HepG2 (cell line): Measurements from ENCODE around the gene ARGLU1. TPM values are rescaled to one million over a fixed set of nuclear protein-coding genes. Genes with fewer than 3 reads are reported as not detected.

Experiments
- ATAC-seq: fragments of 200-7000 bp; cut with Tn5 transposase; 3 replicates; pipeline ENCODE4 v1.9.1; 2020; ENCODE audit warnings: mild to moderate bottlenecking, moderate library complexity
- BruUV-seq: library from RNA; stranded (reverse); fragments of 400-500 nt; replicated peaks from 2 replicates; lab custom pipeline; 2021; lab: Mats Ljungman, UMichigan
- CTCF ChIA-PET: fragments of 300-600 bp; formaldehyde crosslinking; extraction: SDS; loops from one replicate; lab custom pipeline; 2021; ENCODE audit warnings: low total read pairs, inconsistent platforms, low intra/inter-chr PET ratio; lab: Yijun Ruan, JAX
- POLR2A ChIA-PET: fragments of 350-600 bp; sonication (Branson Sonifier 250); formaldehyde crosslinking; loops from one replicate; lab custom pipeline; 2020; ENCODE audit warnings: antibody characterized with exemption, inconsistent platforms; lab: Yijun Ruan, JAX
- DNase-seq: peaks from one replicate; pipeline ENCODE4 v3.0.0-alpha.2; 2015; ENCODE audit warnings: low spot score
- FAIRE-seq: peaks from 3 replicates; lab custom pipeline; 2011; peaks lifted over from hg19 to GRCh38; lab: Jason Lieb, UNC
- H2AFZ ChIP-seq: one replicate; pipeline ENCODE4 v1.6.1; 2011; ENCODE audit warnings: low read length, inconsistent platforms
- H3K27ac ChIP-seq: fragments of 300-600 bp; 3 replicates; pipeline ENCODE4 v1.8.0; 2011; ENCODE audit warnings: mixed run types, mild to moderate bottlenecking, mixed read lengths, low read length, inconsistent platforms; ENCODE audit not compliant: insufficient read depth; ENCODE audit errors: extremely low read length
- H3K27me3 ChIP-seq, 2 experiments: fragments of 200-600 bp in 1 of 2; 2 replicates in 1 of 2; 3 replicates in 1 of 2; pipeline versions ENCODE4 v1.6.0 to v1.8.0; 2011; ENCODE audit warnings: low read length in 2 of 2, mild to moderate bottlenecking in 2 of 2, moderate library complexity in 2 of 2, inconsistent platforms in 1 of 2; ENCODE audit not compliant: insufficient read depth in 2 of 2, control insufficient read depth in 1 of 2
- H3K36me3 ChIP-seq, 2 experiments: fragments of 200-600 bp in 1 of 2; replicated peaks in 1 of 2; 2 replicates in 1 of 2; 3 replicates in 1 of 2; pipeline versions ENCODE4 v1.5.1 to v1.8.0; 2011; ENCODE audit warnings: low read length in 2 of 2, inconsistent platforms in 1 of 2; ENCODE audit not compliant: insufficient read depth in 2 of 2, control insufficient read depth in 1 of 2
- H3K4me1 ChIP-seq: 2 replicates; pipeline ENCODE4 v1.5.1; 2012; ENCODE audit warnings: low read length, inconsistent platforms; ENCODE audit not compliant: insufficient read depth
- H3K4me2 ChIP-seq: 2 replicates; pipeline ENCODE4 v1.6.0; 2011; ENCODE audit warnings: low read depth, low read length, inconsistent platforms
- H3K4me3 ChIP-seq, 3 experiments: fragments of 200-600 bp in 1 of 3; sonication (generic), shearing (Covaris generic) in 1 of 3; replicated peaks in 1 of 3; 2 replicates each; pipeline ENCODE4 v1.5.1; 2011 to 2016; ENCODE audit warnings: low read length in 3 of 3, inconsistent platforms in 2 of 3, low read depth in 2 of 3, mild to moderate bottlenecking in 2 of 3, control low read depth in 1 of 3, mixed read lengths in 1 of 3; ENCODE audit not compliant: insufficient read depth in 1 of 3
- H3K79me2 ChIP-seq: one replicate; pipeline ENCODE4 v1.6.1; 2011; ENCODE audit warnings: low read length, inconsistent platforms; ENCODE audit not compliant: insufficient read depth
- H3K9ac ChIP-seq: 2 replicates; pipeline ENCODE4 v1.6.0; 2011; ENCODE audit warnings: mild to moderate bottlenecking, low read depth, low read length, inconsistent platforms; ENCODE audit not compliant: insufficient read depth
- H3K9me3 ChIP-seq: 2 replicates; pipeline ENCODE4 v1.5.1; 2012; ENCODE audit warnings: mild to moderate bottlenecking, low read length
- H4K20me1 ChIP-seq: 2 replicates; pipeline ENCODE4 v1.6.0; 2011; ENCODE audit warnings: inconsistent platforms, mild to moderate bottlenecking, low read length, moderate library complexity; ENCODE audit not compliant: insufficient read depth
- STAG1 ChIP-seq: sonication (generic); formaldehyde crosslinking; IDR thresholded peaks from 2 replicates; pipeline ENCODE4 v1.4.0; 2020; ENCODE audit warnings: missing genetic modification reagents
- ZBTB7A ChIP-seq: sonication (generic); formaldehyde crosslinking; IDR thresholded peaks from 2 replicates; pipeline ENCODE4 v1.8.0; 2022; ENCODE audit warnings: mild to moderate bottlenecking, missing genetic modification reagents
- ZNF546 ChIP-seq: sonication (generic); formaldehyde crosslinking; conservative IDR thresholded peaks from 2 replicates; pipeline ENCODE4 v1.8.1; 2023; ENCODE audit warnings: mild to moderate bottlenecking, missing genetic modification reagents
- whole genome bisulfite sequencing: methylation state at CpG from one replicate; pipeline ENCODE4 v1.1.6; 2017; ENCODE audit warnings: low lambda C conversion rate; 5-methylcytosine and 5-hydroxymethylcytosine counted together
- in situ Hi-C: cut with HindIII; loops from 2 replicates; pipeline ENCODE4 v1.10.0; 2017; ENCODE audit warnings: low pct_unique_long_range_greater_than_20kb; ENCODE audit not compliant: extremely low pct_ligation_motif_present
- intact Hi-C: fragments of 100-400 bp; cut with micrococcal nuclease; formaldehyde crosslinking; loops from one replicate; pipeline ENCODE4 v1.10.0; 2022; ENCODE audit not compliant: unreplicated experiment
- polyA plus RNA-seq, 8 experiments: library from polyadenylated mRNA; depleted of rRNA in 3 of 8; stranded (reverse) in 7 of 8; unstranded in 1 of 8; fragments of >200 nt; fragmentation: Illumina TruSeq in 4 of 8; extraction: Trizol in 4 of 8; gene quantifications; 2 replicates each; pipeline versions ENCODE4 v1.2.1 to v1.2.3, GENCODE V29; 2011 to 2016; ENCODE audit warnings: low read depth in 4 of 8, missing spikeins in 1 of 8, mixed read lengths in 1 of 8; ENCODE audit not compliant: insufficient read depth in 1 of 8
- total RNA-seq, 5 experiments: library from RNA; depleted of rRNA; stranded (reverse); fragments of >200 nt; fragmentation: Illumina TruSeq; extraction: Trizol; gene quantifications; 2 replicates each; pipeline ENCODE4 v1.2.3, GENCODE V29; 2016; ENCODE audit warnings: low read depth in 1 of 5
- TF ChIP-seq, protein P1 (sequence below): sonication (generic); formaldehyde crosslinking; conservative IDR thresholded peaks from 2 replicates; pipeline ENCODE4 v1.5.0; 2020; ENCODE audit warnings: missing genetic modification reagents
- TF ChIP-seq, protein P2 (sequence below): fragments of 450-650 bp; IDR thresholded peaks from 2 replicates; pipeline ENCODE4 v1.6.1; 2017
- TF ChIP-seq, protein P3 (sequence below): sonication (generic); formaldehyde crosslinking; conservative IDR thresholded peaks from 2 replicates; pipeline ENCODE4 v1.4.0; 2020; ENCODE audit warnings: missing genetic modification reagents

The ARGLU1 gene
- total and polyA plus RNA-seq, 2 of the 13 experiments (the other 11 are each of a cell fraction or from before 2014, with no cell fraction given), result 47.1 to 70.6 TPM

DNA sequence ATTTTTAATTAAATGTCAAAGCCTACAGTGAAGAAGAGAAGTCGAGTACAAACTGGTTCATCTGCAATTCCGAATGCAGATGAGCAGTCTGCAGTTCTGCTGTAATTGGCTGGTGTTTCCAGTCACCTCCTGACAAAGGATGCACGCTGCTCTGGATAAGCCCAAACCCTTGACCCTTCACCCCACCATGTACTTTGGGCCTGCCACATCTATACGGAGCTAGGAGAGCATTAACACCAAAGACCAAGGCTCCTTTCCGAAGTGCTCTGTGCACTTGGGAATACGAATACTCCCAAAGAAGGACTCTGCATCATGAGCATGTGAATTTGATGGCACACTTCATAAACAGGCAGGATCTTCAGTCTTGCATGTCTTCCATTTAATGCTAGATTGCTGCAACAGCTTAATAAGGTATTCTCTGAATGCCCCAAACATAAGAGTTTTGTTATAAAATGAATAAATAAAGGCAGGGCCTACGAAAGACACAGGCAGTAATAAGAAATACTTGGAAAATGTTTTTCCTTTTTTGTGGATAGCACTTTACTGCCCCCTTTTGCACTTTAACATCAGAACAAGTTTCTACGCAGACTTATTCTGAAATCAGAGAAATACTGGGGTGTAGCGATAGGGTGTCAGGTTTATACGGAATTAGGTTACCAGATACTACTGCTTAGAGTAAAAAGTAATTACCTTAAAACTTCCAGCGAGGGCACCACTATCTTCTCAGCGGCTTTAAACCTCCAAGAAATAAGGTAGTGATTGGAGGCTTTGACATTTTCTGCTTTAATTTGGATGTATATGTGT is 47.5 kb downstream of the ARGLU1 start:
- no peaks in the 10 kb centered on the region for H3K36me3 ChIP-seq
- H3K4me1 ChIP-seq, result no peaks in the 10 kb centered on the region
- H2AFZ ChIP-seq, result no peak overlapping the region
- H3K79me2 ChIP-seq, result no peaks in the 10 kb centered on the region
- ChIA-PET POLR2A (no interaction called here), CTCF (no interaction called here)
- FAIRE-seq (no peak), DNase-seq (no peak), ATAC-seq (no peak)
- intact Hi-C loops, result no loop called here
- no peak overlapping the region for H3K4me2 ChIP-seq
- 31% methylated on average over 9 of the region's 12 CpGs for WGBS
- no peaks in the 10 kb centered on the region for H3K9me3 ChIP-seq
- no peaks in the 10 kb centered on the region for H3K27me3 ChIP-seq
- TF ChIP-seq ZBTB7A (CRISPR knock-in tag) (no peak), STAG1 (CRISPR knock-in tag) (0 out of 2 replicates have a peak, but pooled peaks have one; percentile 30), ZNF546 (CRISPR knock-in tag) (no peak)
- TF ChIP-seq, protein P1, sequence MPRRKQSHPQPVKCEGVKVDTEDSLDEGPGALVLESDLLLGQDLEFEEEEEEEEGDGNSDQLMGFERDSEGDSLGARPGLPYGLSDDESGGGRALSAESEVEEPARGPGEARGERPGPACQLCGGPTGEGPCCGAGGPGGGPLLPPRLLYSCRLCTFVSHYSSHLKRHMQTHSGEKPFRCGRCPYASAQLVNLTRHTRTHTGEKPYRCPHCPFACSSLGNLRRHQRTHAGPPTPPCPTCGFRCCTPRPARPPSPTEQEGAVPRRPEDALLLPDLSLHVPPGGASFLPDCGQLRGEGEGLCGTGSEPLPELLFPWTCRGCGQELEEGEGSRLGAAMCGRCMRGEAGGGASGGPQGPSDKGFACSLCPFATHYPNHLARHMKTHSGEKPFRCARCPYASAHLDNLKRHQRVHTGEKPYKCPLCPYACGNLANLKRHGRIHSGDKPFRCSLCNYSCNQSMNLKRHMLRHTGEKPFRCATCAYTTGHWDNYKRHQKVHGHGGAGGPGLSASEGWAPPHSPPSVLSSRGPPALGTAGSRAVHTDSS, result no peak
- TF ChIP-seq, protein P2, sequence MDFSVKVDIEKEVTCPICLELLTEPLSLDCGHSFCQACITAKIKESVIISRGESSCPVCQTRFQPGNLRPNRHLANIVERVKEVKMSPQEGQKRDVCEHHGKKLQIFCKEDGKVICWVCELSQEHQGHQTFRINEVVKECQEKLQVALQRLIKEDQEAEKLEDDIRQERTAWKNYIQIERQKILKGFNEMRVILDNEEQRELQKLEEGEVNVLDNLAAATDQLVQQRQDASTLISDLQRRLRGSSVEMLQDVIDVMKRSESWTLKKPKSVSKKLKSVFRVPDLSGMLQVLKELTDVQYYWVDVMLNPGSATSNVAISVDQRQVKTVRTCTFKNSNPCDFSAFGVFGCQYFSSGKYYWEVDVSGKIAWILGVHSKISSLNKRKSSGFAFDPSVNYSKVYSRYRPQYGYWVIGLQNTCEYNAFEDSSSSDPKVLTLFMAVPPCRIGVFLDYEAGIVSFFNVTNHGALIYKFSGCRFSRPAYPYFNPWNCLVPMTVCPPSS, result no peak
- TF ChIP-seq, protein P3, sequence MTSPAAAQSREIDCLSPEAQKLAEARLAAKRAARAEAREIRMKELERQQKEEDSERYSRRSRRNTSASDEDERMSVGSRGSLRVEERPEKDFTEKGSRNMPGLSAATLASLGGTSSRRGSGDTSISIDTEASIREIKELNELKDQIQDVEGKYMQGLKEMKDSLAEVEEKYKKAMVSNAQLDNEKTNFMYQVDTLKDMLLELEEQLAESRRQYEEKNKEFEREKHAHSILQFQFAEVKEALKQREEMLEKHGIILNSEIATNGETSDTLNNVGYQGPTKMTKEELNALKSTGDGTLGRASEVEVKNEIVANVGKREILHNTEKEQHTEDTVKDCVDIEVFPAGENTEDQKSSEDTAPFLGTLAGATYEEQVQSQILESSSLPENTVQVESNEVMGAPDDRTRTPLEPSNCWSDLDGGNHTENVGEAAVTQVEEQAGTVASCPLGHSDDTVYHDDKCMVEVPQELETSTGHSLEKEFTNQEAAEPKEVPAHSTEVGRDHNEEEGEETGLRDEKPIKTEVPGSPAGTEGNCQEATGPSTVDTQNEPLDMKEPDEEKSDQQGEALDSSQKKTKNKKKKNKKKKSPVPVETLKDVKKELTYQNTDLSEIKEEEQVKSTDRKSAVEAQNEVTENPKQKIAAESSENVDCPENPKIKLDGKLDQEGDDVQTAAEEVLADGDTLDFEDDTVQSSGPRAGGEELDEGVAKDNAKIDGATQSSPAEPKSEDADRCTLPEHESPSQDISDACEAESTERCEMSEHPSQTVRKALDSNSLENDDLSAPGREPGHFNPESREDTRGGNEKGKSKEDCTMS, result no peak
- H3K4me3 ChIP-seq, result no peak overlapping the region
- in situ Hi-C loops, result no loop called here
- no TSS peak for BruUV-seq
- H3K9ac ChIP-seq, result no peak overlapping the region
- H3K27ac ChIP-seq, result no peak overlapping the region
- no peaks in the 10 kb centered on the region for H4K20me1 ChIP-seq
